Measurements from ENCODE around the gene JAKMIP2.

- TF ChIP-seq CTCF (IDR thresholded peaks at IDR 0.05) (no peak), POLR2A (IDR thresholded peaks at IDR 0.05) (no peak), EP300 (IDR thresholded peaks at IDR 0.05) (no peak), POLR2AphosphoS5 (IDR thresholded peaks at IDR 0.05) (no peak)
Measured at GRCh38 chr5:147754372-147755122, 28.0 kb downstream of the JAKMIP2 start.
